ENCODE data around the gene ATF2. TPM values are rescaled to one million over a fixed set of nuclear protein-coding genes. Genes with fewer than 3 reads are reported as not detected.
A peak's percentile ranks its signal among the peaks of the same experiment; 100 is the strongest.

ATF2 gene
- total and polyA plus RNA-seq, 11 donors, result 11.2 to 41.5 (median 24.8) TPM

DNA sequence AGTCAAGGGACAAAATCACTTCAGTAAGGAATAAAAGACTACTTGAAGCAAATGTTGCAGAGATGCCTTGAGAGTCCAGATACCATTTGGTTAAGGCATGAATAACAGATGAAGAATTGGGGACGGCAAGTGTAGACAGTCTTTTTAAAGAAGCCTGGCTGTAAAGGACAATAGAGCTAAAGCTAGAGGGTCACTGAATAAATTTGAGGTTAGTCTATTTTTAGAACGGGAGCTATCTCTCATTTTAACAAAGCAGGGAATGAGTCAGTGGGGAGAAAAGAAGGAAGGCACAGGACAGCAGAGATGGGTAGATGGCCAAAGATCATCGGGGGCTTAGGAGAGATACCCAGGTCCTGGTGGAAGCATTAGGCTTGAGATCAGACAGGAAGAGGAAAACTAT lies 132.2 kb downstream of the ATF2 start:
- intact Hi-C loops (cut with DNase I), result loop anchor here in 7 of 10 donors (10.0 kb wide), 1 partner anchor 249 kb away; no protein-coding TSS in a partner anchor

DNA sequence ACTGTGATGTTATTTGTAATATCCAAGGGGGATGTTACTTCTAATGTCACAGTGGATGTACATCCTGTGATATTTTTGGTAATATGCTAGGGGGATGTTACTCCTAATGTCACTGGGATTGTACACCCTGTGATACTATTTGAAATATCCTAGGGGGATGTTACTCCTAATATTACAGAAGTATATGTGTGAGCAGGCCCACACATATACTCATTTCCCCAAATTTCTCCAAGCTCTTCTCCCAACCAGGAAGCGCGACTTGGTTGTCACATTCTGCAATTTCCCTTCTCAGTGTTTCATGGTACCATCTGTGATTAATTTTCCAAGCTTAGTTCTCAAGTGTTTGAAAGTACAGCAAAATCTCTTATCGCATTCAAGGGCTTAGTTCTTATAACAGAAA lies 133.3 kb downstream of the ATF2 start:
- DNase-seq, result no peak
- 95 to 98% (median 96%) methylated on average over 3 of the region's 3 CpGs for WGBS, 4 donors
- Histone ChIP-seq H3K27me3 (no peaks in the 10 kb centered on the region), H3K27ac (no peak overlapping the region), H3K4me3 (no peak overlapping the region), H3K9me3 (no peaks in the 10 kb centered on the region), H3K36me3 (no peaks in the 10 kb centered on the region), H3K4me1 (peaks cover 0 to 13% (median 4%) of the 10 kb centered on the region in 12 donors)
- ATAC-seq, result no peak
- intact Hi-C loops (cut with DNase I), result loop anchor here in 7 of 10 donors (10.0 kb wide), 1 partner anchor 250 kb away; no protein-coding TSS in a partner anchor
- TF ChIP-seq POLR2A (IDR thresholded peaks at IDR 0.05), result no peak
- TF ChIP-seq, protein P1, sequence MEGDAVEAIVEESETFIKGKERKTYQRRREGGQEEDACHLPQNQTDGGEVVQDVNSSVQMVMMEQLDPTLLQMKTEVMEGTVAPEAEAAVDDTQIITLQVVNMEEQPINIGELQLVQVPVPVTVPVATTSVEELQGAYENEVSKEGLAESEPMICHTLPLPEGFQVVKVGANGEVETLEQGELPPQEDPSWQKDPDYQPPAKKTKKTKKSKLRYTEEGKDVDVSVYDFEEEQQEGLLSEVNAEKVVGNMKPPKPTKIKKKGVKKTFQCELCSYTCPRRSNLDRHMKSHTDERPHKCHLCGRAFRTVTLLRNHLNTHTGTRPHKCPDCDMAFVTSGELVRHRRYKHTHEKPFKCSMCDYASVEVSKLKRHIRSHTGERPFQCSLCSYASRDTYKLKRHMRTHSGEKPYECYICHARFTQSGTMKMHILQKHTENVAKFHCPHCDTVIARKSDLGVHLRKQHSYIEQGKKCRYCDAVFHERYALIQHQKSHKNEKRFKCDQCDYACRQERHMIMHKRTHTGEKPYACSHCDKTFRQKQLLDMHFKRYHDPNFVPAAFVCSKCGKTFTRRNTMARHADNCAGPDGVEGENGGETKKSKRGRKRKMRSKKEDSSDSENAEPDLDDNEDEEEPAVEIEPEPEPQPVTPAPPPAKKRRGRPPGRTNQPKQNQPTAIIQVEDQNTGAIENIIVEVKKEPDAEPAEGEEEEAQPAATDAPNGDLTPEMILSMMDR (IDR thresholded peaks at IDR 0.05), result no peak

More for the DNA sequence above, 132.2 kb downstream of the ATF2 start:
- 42 to 50% (median 47%) methylated on average over 3 of the region's 3 CpGs for WGBS, 4 donors
- no peaks in the 10 kb centered on the region for H3K27me3 ChIP-seq
- H3K4me1 ChIP-seq, result peaks cover 0 to 13% (median 4%) of the 10 kb centered on the region in 12 donors
- H3K4me3 ChIP-seq, result no peak overlapping the region
- no peak overlapping the region for H3K27ac ChIP-seq
- no peak for ATAC-seq
- no peaks in the 10 kb centered on the region for H3K36me3 ChIP-seq
- DNase-seq, result no peak
- TF ChIP-seq POLR2A (IDR thresholded peaks at IDR 0.05), result no peak
- TF ChIP-seq, protein P1 (IDR thresholded peaks at IDR 0.05), result no peak
- H3K9me3 ChIP-seq, result no peaks in the 10 kb centered on the region

DNA sequence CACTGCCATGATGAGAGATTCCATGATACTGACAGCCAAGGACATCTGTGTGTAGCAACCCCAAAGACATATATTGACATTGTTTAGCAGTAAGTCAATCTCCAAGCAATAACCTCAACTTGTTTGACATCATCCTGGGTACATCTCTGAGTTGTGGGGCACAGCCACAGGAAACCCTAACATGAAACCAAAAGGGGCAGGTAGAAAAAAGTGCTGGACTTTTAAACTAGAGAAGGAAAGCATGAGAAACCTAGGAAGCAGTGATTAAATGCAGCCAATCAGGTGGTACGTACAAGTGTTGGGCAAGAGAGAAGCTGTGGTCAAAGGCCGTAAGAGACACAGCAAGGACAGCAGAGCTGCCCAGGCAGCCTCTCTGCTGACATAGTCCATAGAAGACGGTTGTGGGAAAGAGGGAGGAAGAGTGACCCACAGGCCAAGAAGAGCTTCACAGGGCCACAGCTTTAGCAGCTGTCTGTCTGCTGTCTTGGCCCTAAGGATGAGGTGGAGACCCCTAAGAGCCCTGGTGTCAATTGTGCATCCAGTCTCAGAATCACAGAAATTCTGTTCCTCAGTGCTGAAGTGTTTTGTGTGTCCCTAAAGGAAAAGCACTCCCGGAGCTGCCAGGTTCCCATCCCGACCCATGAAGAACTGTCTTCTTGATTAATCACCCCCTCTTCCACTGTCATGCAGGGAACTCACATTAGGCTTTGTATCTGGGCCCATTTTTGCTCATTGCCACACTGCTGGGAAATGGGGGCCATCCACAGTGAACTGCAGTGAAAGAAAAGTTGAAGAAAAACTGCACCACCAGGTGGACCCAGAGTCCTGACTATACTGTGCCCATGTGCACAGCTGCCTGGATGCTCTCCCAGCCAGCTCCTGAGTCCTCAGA lies 137.4 kb downstream of the ATF2 start:
- DNase-seq, result peak in 2 of 5 donors; percentile 32 to 34

More for the DNA sequence above, 137.4 kb downstream of the ATF2 start:
- H3K27me3 ChIP-seq, result no peaks in the 10 kb centered on the region
- H3K36me3 ChIP-seq, result no peaks in the 10 kb centered on the region
- H3K4me1 ChIP-seq, result peaks cover 0 to 3% (median 0%) of the 10 kb centered on the region in 12 donors
- 78 to 87% (median 82%) methylated on average over 5 of the region's 5 CpGs for WGBS, 4 donors
- no peak overlapping the region for H3K27ac ChIP-seq
- ATAC-seq, result peak in 3 of 4 donors; percentile 45 to 72 (median 57)
- no peak overlapping the region for H3K4me3 ChIP-seq
- intact Hi-C loops (cut with DNase I), result loop anchor here in 7 of 10 donors (10.0 kb wide), 1 partner anchor 254 kb away; no protein-coding TSS in a partner anchor
- TF ChIP-seq, protein P1 (IDR thresholded peaks at IDR 0.05), result peak in 8 of 12 donors; percentile 10 to 46 (median 30)
- no peak for TF ChIP-seq POLR2A (IDR thresholded peaks at IDR 0.05)
- H3K9me3 ChIP-seq, result no peaks in the 10 kb centered on the region

Measured in heart left ventricle (tissue), 16 donors.